Glomerular endothelial cell (primary cell): ENCODE results near the gene PAIP1. TPM values are rescaled to one million over a fixed set of nuclear protein-coding genes. Genes with fewer than 3 reads are reported as not detected.
"Not testable (repeated sequence)": the region's sequence is repeated elsewhere in the genome, so short reads cannot be mapped to it uniquely, and the experiment has no call there.

Source experiments
- DNase-seq: peaks from one replicate; pipeline ENCODE4 v3.0.0-alpha.2; 2011; ENCODE audit warnings: low read depth, low spot score; ENCODE audit errors: extremely low read depth
- total RNA-seq: library from RNA; depleted of rRNA; stranded (reverse); fragments of >200 nt; gene quantifications from 2 replicates; pipeline ENCODE4 v1.2.3, GENCODE V29; 2015

Gene PAIP1
- total RNA-seq, 1 donor from 2014 or later = 103 TPM

DNA sequence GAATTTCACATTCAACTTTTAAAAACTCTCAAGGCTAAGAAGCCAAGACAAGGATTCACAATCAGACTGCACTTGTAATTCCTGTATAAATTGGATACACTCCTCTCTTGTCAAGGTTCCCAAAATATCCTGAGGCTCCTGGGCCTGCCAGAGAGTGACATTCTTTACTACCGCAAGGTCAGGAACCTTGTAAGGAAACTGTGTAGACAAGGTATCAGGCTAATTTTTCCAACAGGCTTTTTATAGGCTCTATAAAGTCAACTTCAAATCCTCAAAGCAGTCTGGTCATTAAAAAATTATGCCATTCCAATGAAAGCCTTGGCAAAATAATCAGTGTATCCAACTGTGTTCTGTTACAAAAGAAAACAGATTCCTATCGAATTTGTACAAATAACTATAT lies 15.5 kb upstream of the PAIP1 start:
- no peak for DNase-seq

DNA sequence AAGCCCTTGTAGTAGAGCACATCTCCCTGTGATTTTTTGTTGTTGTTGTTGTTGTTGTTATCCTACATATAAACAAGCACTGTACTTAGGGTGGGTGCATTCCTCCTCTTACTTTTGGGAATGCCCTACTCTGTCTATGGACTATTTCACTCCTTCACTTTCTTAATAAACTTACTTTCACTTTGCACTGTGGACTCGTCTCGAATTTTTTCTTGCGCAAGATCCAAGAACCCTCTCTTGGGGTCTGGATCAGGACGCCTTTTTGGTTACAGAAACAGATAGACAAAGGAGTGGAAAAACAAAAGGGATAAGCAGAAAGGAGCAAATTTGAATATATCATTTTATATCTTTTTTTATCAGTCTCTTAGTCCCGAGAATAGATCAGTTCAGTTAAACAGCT lies 14.4 kb upstream of the PAIP1 start:
- no peak for DNase-seq

DNA sequence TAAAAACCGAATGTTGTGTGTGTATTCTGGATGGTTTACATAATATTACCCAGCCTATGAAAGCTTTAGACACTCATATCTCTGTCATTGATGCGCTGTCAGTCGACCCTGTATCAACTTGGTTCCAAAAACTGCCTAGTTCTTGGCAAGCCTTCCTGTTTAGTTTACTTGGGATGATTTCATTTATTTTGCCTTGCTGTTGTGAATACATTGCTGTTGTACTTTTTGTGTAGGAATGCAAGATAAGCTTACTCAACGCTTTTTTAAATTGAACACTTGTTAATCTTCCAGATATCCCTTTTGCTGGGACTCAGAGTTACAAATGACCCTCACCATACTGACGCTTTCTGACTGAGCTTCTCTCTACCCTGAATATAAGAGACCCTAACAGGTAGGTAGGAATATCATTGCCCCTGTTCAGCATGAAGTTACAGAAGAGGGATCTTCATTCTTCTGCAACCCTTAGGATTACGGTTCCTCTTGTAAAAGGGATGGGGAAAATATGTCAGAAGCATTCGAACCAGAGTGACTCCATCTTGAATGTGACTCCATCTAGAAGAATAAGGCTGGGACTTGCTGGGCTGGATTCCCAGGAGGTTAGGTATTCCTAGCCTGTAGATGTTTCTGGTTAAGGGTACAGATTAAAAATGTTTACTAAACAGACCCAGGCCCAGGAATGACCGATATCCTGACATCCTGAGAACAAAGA lies 13.7 kb upstream of the PAIP1 start:
- DNase-seq = no peak

DNA sequence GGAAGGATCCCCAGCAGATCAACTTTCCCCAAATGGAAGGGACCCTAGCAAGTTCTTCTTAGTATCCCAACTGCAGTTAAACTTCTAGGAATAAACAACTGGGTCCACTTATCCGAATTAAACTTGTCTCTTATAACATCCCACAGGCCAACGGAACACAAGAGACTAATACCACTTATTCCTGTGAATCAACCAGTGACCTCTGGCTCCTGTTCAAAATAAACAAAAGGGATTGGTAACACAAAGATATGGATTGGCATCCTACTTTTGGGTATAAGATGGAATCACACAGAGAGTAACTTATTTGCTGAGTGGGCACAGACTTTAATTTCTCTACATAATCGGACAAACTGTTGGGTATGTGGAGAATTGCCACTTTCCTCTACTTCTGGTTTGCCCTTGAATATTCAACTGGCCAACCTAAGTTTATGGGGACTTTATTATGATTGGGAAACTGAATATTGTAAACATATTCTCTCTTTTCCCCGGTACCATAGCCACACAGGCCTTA lies 12.4 kb upstream of the PAIP1 start:
- DNase-seq = no peak

DNA sequence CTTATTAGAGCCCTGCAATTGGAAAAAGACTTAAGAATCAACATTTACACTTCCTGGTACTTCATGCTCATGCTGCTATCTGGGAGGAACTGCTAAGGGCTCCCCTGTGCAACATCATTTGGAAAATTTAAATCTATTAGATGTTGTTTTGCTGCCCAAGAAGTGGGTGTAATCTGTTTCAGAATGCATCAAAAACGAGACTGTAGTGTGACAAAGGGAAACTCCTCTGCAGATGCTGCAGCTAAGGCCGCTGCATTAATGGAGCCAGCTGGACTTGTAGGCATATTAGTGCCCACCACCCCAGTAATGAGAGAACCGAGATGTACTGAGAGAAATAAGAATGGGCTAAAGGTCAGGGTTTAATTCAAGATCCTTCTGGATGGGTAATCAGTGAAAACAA lies 11.1 kb upstream of the PAIP1 start:
- DNase-seq = no peak

DNA sequence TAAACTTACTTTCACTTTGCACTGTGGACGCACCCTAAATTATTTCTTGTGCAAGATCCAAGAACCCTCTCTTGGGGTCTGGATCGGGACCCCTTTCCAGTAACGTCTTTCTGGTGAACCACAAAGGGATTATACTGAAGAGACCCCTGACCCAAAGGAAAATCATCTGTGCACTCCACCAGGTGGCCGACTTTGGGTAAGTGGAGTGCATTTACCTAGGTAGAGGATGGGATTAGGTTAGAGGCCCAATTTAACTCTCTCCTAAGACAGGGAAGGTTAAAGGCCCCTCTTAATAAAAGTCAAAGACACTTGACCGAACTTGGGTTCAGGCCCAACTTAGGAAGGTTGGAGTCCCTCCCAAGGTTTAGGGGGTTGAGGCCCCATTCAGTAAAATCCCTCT lies 8.2 kb upstream of the PAIP1 start:
- DNase-seq = no peak

DNA sequence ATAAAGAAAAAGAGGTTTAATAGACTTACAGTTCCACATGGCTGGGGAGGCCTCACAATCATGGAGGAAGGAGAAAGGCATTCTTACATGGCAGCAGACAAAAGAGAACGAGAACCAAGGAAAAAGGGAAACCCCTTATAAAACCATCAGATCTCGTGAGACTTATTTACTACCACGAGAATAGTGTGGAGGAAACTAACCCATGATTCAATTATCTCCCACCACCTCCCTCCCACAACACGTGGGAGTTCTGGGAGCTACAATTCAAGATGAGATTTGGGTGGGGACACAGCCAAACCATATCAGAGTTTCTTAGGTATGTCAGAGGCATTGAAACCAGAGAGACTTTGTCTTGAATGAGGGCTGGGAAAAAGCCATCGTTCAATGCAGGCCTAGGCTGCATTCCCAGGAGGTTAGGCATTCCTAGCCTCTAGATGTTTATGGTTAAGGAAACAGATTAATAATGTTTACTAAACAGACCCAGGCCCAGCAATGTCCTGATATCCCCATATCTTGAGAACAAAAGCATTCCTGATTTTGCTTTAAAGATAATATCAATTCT lies 7.5 kb upstream of the PAIP1 start:
- DNase-seq = no peak

DNA sequence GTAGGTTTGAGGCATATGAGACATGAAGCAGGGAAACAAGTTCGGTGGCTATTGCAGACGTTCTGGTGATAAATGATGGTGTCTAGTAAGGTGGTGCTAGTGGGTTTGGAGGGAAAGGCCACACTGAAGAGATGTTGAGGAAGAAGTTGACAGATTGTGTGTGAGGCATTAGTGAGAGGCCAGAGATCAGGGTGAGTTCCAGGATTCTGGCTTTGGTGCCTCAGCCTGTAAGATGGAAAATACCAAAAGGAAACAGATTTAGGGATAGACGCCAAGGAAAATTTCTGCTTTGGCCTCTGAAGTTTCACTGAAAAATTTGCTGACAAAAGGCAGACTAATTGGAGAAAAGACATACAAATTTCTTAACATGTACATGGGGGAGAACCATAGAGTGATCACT lies 6.4 kb upstream of the PAIP1 start:
- DNase-seq = no peak

DNA sequence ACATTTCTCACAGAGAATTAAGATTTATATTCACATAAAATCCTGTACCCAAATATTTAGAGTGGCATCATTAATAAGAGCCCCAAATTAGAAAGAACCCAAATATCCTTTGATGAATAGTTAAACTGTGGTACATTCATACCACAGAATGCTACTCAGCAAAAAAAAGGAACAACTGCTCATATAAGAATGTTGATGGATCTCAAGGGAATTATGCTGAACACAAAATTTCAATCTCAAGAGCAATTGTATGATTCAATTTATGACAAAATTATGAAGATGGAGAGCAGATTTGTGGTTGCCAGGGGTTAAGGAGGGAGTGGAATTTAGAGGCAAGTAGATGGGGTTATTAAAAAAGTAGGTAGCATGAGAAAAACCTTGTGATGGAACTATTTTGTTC lies 4.5 kb upstream of the PAIP1 start:
- DNase-seq = no peak

DNA sequence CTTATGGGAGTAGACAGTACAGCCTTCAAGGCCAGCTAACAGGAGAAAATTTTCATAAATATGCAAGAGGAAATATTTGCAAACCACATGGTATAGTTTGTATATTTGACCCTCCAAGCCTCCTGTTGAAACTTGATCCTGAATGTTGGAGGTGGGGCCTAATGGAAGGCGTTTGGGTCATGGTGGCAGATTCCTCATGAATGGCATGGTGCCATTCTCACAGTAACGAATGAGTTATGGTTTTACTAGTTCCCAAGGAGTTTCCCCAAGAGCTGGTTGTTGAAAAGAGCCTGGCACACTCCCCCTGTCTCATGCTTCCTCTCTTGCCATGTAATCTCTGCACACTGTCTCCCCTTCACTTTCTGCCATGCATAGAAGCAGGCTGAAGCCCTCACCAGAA lies 3.3 kb upstream of the PAIP1 start:
- DNase-seq = no peak

DNA sequence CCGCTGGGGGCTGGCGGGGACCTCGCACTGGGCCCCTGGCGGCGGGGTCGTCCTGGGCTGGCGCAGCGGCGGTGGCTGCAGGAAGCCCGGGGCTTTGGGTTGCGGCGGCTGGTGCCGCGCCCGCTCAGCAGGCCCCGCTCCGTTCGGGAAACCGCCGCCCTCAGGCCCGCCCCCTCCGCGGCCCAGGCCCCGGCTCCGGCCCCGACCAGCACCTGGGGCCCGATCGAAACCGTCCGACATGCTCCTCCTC lies 345 bp downstream of the PAIP1 start:
- DNase-seq = not testable (repeated sequence)

DNA sequence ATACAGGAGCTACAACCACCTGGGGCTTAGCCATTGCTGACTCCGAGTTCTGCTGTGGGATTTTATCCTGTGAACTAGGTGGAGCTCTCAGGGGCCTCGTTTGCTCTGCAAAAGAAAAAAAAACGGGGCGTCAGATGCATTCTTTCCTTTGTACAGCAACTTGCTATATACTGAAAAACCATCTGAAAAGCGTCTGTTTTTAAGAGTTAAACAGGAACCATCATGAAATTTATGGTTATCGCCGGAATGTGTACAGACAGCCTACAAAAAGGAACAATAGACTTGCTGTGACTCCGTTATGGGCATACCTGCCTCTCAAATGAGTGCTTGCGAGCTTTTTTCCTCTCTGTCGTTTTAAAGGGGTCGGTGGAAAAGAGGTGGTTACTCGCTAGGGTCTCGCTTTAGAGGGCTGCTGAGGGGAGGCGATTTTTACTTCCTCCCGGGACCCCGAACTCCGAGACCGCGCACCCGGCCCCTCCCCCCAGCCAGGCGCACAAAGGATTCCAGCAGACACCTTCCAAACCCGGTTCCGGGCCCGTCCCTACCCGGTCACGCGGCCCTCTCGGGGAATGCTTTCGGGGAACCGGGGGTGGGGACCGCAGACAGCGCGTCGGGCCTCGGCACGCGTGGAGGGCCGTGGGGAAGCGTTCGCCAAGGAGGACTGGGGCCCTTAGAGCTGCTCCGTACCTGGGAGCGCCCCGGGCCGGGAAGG lies 826 bp downstream of the PAIP1 start:
- DNase-seq = no peak

DNA sequence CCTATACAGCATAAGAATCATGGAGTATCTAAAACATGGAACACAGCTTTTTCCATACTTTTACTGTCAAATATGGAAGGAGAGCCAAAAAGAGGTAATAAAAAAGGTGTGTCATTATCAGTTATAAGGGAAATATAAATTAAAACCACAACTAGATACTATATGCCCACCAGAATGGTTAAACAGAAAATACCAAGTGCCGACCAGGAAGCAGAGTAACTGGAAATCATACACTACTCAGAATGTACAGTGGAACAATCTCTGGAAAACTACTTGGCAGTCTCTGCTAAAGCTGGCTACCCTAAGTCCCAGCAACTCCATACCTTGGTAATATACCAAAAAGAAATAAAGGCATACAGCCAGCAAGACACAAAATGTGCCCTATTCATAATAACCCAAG lies 2.4 kb downstream of the PAIP1 start:
- DNase-seq = no peak

DNA sequence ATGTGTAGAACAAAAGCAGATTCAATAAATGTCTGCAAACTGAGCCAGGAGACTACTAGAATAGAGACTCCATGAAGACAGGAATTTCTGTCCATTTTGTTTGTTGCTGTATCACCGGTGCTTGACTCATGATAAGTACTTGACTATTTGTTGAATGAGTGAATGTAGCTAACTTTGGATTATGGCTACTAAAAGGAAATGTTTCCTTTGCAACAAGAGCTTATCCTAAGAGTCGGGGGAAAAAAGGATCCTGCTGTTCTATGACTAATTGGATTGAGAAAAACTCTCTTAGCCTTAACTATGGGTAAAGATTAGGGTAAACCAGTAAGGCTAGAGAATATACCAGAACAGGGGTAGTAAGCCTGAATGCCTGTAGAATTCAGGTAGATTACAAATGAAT lies 3.5 kb downstream of the PAIP1 start:
- DNase-seq = no peak

DNA sequence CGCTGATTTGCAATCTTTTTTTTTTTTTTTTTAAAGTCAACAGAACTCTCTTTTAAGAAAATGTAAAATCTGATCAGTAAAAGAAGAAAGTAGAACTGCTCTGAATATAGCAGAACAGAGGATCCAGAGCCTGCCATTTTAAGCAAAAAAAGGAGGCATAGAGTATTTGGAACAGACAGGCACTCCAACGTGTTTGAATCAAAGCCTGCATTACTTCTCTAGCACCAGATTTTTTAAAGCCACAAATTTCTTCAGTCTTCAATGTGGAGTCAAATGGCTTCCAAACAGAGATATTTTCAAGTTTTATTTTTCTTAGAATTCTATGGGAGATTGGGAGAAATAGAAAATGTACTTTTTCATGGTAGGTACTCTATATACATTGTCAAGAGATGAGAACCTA lies 5.1 kb downstream of the PAIP1 start:
- DNase-seq = no peak

DNA sequence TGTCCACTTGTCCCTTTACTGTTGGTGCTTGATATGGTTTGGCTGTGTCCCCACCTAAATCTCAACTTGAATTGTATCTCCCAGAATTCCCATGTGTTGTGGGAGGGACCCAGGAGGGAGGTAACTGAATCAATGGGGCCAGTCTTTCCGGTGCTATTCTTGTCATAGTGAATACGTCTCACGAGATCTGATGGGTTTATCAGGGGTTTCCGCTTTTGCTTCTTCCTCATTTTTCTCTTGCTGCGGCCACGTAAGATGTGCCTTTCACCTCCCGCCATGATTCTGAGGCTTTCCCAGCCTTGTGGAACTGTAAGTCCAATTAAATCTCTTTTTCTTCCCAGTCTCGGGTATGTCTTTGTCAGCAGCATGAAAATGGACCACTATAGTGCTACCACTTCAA lies 7.6 kb downstream of the PAIP1 start:
- DNase-seq = not testable (repeated sequence)

DNA sequence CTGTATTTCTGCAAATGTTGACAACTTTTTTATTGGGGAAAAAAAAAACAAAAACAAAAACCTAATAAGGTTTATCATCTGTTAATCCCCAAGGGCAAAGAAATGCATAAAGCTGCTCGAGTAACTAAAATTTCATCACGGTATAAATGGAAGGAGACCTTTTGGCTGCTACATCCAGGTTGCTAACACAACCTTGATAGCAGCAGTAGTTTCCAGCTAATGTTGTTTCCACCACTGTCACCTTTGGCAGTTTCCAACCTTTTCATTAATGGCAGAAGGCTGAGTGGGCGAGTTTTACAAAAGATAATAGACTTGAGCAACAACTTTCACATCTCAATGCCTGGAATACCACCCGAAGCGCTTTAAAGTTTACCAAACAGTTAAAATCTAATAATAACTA lies 8.5 kb downstream of the PAIP1 start:
- DNase-seq = no peak

DNA sequence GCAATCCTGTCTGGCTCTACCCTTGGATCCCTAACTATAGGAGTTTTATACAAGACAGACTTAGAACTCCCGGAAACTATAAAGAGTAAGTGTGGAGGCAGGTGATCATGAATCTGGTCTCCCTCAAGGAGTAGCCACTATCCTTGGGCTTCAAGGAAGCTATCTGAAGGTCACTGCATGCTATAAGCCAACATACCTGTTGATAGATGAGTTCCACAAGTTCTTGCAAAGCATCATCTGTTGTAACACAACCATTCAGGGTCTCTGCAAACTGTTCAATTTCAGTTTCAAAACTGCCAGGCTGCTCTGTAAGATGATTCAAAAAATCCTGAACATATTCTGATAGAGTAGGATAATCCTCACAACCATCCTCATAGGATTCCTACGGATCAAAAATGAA lies 9.3 kb downstream of the PAIP1 start:
- DNase-seq = no peak

DNA sequence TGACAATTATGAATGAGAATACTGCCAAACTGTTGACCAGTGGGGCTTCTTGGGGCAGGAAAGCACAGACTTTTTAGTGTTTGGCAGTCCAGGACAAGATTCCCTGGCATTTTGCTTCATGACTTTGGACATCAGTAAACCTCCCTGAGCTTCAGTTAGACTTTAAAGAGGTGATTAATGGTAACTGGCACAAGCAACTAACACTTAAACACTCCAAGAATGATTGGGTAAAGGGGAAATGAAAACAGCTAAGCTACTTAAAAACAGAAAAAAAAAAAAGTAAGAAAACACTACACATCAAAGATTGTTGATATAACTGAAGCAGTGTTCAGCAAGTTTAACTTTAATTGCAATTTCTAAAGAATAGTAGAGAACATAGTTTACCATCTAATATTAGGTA lies 13.4 kb downstream of the PAIP1 start:
- DNase-seq = no peak

DNA sequence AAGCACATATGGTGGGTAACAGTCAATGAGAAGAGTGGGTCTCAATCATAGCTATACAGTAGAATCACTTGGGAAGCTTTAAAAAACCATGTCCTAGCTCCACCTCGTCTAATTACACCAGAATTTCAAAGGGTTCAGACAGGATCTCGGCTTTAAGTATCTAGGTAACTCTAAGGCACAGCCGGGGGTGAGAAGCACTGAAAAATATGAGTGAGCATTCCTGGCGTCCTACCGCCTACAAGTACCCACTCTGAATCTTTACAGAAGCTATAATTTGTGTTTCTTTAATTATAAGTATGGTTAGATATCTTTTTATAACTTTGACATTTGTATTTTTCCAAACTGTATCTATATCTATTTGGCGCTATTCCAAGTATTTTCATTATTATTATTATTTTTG lies 16.1 kb downstream of the PAIP1 start:
- no peak for DNase-seq

DNA sequence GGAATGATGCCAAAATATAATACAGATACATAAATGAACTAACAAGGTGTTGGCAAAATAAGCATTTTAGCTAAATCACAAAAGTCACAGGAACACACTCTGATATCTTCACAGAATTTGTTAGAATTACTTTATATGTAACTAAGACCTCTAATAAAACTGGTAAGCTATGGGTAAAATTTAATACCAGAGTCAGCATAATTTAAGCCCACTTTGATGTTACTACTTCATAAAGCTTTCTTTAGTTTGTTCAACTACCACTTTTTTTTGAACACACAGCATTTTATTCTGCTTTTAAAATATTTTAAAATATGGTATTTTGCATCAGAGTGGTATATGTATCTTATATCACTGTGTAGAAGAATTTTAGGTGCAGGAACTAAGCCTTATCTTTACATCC lies 19.9 kb downstream of the PAIP1 start:
- DNase-seq = no peak

DNA sequence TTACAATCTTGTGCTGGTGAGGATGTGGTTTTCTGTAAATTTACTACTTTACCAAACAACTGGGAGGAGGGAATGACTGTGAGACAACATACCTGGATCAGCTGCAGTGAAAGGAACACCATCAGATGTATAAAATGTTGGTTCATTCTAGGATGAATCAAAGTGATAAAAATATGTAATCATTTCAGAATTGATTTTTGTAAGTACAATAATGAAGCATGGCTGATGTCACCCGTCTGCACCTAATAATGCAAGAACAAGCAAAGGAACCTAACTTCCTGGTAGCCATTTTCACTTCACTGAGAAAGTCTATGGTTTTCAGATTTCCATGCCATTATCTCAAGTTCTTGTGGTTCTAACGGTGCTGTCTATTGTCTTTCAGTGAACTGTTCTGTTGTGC lies 23.2 kb downstream of the PAIP1 start:
- DNase-seq = no peak

DNA sequence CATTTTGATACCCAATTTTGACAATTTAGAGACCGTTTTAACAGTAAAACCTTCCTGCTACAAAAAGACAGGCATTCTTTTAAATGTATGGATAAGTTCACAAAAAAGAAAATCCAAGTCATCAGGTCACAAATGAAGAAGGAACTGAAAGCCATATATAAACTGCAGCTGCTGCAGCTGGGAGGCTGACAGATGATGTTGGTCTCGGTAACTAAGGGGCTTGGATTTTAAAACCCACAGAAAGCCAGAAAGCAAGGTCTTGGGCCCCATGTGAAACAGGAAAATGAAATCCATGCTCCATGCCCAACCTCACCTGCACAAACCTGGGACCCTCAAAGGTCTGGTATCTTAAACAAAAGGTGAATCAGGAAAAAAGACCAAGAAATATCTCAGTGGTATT lies 26.2 kb downstream of the PAIP1 start:
- no peak for DNase-seq
